Activated naive CD8-positive, alpha-beta T cell (primary cell): Measurements from ENCODE around the gene TTLL8.
"Not testable (repeated sequence)": the region's sequence is repeated elsewhere in the genome, so short reads cannot be mapped to it uniquely, and the experiment has no call there.

Source experiments
- H3K27ac Mint-ChIP-seq: one replicate; pipeline ENCODE4 v1.8.0; 2021; ENCODE audit warnings: mixed read lengths
- H3K27me3 Mint-ChIP-seq: one replicate; pipeline ENCODE4 v1.8.0; 2021; ENCODE audit warnings: mixed read lengths
- H3K36me3 Mint-ChIP-seq: one replicate; pipeline ENCODE4 v1.8.0; 2021; ENCODE audit warnings: mixed read lengths
- H3K4me1 Mint-ChIP-seq: one replicate; pipeline ENCODE4 v1.8.0; 2021; ENCODE audit warnings: low read depth, mixed read lengths
- H3K4me3 Mint-ChIP-seq: one replicate; pipeline ENCODE4 v1.8.0; 2021; ENCODE audit warnings: mild to moderate bottlenecking, mixed read lengths
- H3K9me3 Mint-ChIP-seq: one replicate; pipeline ENCODE4 v1.8.0; 2021; ENCODE audit warnings: low read depth, mixed read lengths

TTLL8 gene

DNA sequence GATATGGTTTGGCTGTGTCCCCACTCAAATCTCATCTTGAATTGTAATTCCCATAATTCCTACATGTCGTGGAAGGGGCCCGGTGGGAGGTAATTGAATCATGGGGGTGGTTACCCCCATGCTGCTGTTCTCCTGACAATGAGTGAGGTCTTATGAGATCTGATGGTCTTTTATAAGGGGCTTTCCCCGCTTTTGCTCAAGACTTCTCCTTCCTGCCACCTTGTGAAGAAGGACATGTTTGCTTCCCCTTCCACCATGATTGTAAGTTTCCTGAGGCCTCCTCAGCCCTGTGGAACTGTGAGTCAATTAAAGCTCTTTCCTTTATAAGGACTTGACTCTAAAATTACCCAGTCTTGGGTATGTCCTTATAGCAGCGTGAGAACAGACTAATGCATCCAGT is 28.9 kb upstream of the TTLL8 start:
- H3K36me3 Mint-ChIP-seq, H3K4me3 Mint-ChIP-seq, H3K27ac Mint-ChIP-seq, H3K9me3 Mint-ChIP-seq, H3K27me3 Mint-ChIP-seq, H3K4me1 Mint-ChIP-seq: not testable (repeated sequence)

DNA sequence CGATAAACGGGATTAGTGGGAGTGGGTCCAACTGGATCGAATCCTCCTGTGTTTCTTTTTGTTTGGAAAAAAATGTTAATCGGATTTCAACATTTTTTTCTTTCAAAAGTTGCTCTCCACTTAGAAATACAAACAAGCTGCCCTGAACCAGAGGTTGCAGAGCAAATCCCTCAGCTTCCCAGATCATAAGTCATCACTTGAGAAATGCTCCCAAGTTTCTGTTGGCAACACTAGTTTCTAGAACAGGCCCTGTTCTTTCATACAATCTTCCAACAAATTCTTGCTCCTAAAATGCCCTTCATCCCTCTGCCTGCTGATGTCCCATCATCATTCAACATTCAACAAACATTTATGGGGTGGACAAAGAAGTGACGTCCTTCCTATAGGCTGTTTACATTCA is 28.4 kb upstream of the TTLL8 start:
- H3K4me1 Mint-ChIP-seq, result peaks cover 2% of the 10 kb centered on the region
- H3K27ac Mint-ChIP-seq, result no peak overlapping the region
- peaks cover 7% of the 10 kb centered on the region for H3K27me3 Mint-ChIP-seq
- no peak overlapping the region for H3K4me3 Mint-ChIP-seq
- H3K9me3 Mint-ChIP-seq, result no peaks in the 10 kb centered on the region
- no peaks in the 10 kb centered on the region for H3K36me3 Mint-ChIP-seq

DNA sequence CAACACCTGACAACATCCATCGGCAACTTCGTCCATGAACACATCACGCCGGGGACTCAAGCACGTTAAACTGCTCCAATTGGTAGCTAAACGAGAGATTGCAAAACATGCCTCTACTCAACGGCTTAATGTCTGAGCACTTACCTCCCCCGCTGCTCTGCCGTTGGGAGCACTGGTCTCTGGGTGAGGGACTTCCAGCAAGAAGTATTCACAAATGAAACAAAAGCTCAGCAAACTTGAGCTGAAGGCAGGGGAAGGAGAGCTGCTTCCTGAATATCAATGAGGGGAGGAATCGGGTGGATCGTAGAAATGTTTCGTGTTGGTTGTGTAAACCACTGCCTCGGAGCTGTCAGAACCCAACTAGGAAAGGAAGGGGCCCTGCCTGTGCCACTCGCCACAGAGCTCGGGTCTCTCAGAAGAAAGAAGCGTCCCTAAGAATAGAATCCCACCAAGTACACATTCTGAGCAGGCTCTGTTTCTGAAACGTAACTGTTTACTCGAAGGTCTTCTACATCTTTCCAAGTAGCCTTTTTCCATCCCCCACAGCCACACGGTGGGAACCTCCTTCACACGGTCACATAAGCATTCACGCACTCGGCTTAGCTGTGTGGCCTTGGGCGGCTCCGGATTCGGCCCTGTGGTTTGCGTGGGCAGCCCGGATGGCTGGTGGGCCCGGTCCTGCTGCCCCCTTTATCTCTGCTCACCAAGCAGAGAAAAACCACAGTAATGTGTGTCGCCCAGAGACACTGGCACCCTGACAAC is 27.3 kb upstream of the TTLL8 start, which contains the start of gene MLC1:
TSS of gene MLC1 (minus strand) at position 216 of the 762 bp plus-strand sequence. CDS start 524 bp downstream, outside the sequence.
- Mint-ChIP-seq H3K36me3 (no peaks in the 10 kb centered on the region), H3K4me3 (no peak within 1 kb of the TSS), H3K9me3 (no peaks in the 10 kb centered on the region), H3K4me1 (peaks cover 2% of the 10 kb centered on the region), H3K27me3 (peaks cover 7% of the 10 kb centered on the region), H3K27ac (peak within 1 kb of the TSS; percentile 50)

DNA sequence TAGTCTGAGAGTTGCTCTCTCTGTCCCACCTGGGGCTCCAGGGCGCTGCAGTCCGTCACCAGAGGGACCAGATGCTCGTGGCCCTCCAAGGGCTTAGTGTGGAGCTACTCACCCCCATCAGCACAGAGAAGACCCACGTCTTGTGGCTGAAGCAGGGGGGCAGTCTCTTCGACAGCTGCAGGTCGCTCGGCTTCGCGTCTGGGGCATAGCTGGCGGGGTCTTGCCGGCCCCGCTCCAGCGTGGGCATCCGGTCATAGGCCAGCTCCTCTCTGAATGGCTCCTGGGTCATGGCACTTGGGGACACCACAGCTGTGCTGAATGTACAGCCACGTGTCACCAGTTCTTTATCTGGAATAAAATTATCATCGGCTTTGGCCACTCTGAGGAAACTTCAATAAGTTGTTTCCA is 26.5 kb upstream of the TTLL8 start:
- peaks cover 7% of the 10 kb centered on the region for H3K27me3 Mint-ChIP-seq
- peaks cover 2% of the 10 kb centered on the region for H3K4me1 Mint-ChIP-seq
- H3K36me3 Mint-ChIP-seq, result no peaks in the 10 kb centered on the region
- H3K9me3 Mint-ChIP-seq, result no peaks in the 10 kb centered on the region
- H3K27ac Mint-ChIP-seq, result no peak overlapping the region
- H3K4me3 Mint-ChIP-seq, result no peak overlapping the region

DNA sequence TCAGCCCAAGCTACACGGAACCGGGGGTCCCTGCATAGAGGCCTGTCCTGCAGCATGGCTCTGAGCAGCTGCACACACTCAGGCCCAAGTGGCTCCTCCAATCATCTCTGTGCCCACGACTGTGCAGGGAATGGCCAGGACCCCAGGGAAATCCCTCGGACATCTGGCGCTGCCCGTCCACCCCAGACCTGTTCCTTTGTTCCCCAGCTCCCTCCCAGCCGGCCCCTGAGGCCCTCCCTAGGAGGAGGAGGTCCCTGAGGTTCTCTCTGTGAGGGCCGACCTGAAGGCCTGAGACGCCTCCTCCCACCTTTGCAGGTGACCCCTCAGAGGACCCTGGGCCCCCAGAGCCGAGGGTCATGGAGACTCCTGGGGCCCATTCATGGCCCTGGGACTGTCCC is 26.0 kb upstream of the TTLL8 start:
- H3K4me3 Mint-ChIP-seq, result no peak overlapping the region
- H3K27ac Mint-ChIP-seq, result no peak overlapping the region
- H3K27me3 Mint-ChIP-seq, result peaks cover 7% of the 10 kb centered on the region
- H3K9me3 Mint-ChIP-seq, result no peaks in the 10 kb centered on the region
- no peaks in the 10 kb centered on the region for H3K4me1 Mint-ChIP-seq
- H3K36me3 Mint-ChIP-seq, result no peaks in the 10 kb centered on the region

DNA sequence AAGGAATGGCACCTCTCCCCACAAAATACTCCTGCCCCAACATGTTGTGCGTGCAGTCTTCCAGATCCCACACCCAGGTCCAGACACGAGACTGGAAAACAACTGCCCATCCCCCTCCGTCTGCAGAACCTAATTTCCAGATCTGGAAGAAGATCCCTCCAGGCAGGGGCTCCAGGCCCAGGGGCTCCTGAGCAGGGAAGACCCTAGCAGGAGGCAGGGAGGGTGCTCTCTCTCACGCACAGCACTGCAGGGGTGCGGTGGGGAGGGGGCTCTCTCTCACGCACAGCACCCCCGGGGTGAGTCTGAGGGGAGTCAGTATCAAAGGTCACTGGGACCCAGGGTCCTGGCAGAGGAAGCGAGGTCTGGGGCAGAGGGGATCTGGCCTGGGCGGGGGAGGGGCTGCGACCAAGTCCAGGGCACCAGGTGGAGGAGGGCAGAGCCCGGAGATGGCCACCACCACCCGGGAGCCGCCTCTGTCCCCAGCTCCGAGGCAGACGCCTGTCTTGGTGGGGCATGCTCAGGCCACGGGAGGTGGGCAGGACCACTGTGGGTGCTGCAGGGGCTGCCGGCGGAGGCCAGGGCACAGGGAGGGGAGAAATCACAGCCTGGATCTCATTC is 25.5 kb upstream of the TTLL8 start:
- Mint-ChIP-seq H3K9me3 (no peaks in the 10 kb centered on the region), H3K27ac (no peak overlapping the region), H3K27me3 (peaks cover 7% of the 10 kb centered on the region)

DNA sequence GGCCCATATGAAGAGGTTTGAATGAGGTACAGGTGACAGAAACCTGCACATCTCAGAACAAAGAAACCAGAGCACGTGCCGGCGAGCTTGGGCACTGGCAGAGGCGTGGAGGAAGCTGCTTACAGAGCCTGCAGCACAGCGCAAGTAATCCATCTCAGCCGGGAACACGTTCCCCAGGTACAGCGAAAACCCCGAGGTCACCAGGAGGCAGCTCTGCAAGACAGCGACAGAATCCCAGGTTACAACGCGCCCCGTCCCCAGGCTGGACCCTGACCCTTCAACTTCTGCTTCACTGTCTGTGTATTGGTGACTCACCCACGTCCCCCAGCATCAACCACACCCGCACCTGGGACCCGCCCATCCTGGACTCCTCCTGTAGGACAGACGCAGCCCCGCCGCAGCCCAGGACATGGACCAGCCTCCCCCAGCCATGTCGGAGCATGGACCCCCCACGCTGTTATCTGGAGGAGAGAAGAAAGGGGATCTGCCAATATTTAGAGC is 24.9 kb upstream of the TTLL8 start:
- H3K36me3 Mint-ChIP-seq, result no peaks in the 10 kb centered on the region
- no peak overlapping the region for H3K27ac Mint-ChIP-seq
- H3K27me3 Mint-ChIP-seq, result peaks cover 7% of the 10 kb centered on the region

More for the DNA sequence above, 25.5 kb upstream of the TTLL8 start:
- no peaks in the 10 kb centered on the region for H3K4me1 Mint-ChIP-seq
- H3K36me3 Mint-ChIP-seq, result no peaks in the 10 kb centered on the region
- H3K4me3 Mint-ChIP-seq, result no peak overlapping the region

DNA sequence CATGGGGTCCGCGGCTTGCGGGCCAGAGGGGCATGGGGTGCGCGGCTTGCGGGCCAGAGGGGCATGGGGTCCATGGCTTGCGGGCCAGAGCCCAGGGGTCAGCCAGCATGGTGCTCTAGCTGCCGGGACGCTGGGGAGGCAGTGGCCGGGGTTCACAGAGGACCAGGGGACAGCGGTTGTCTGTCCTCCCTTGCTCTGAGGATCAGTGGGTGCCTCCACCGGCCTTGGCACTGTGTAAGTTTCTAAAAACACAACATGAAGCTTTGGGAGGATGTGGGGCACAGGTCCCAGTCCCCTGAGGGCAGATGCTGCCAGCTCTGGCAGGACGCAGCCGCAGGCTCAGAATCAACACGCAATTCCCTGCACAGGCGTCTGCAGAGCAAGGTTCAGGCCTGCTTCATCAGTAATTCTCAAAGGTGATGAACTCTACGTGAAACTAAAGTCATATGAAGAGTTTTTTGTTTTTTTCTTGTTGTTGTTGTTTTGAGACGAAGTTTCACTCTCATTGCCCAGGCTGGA is 24.2 kb upstream of the TTLL8 start:
- H3K4me1 Mint-ChIP-seq, result no peaks in the 10 kb centered on the region
- H3K9me3 Mint-ChIP-seq, result no peaks in the 10 kb centered on the region
- H3K27ac Mint-ChIP-seq, result no peak overlapping the region
- H3K27me3 Mint-ChIP-seq, result peaks cover 3% of the 10 kb centered on the region
- H3K36me3 Mint-ChIP-seq, result no peaks in the 10 kb centered on the region
- H3K4me3 Mint-ChIP-seq, result no peak overlapping the region

More for the DNA sequence above, 24.9 kb upstream of the TTLL8 start:
- no peak overlapping the region for H3K4me3 Mint-ChIP-seq
- H3K9me3 Mint-ChIP-seq, result no peaks in the 10 kb centered on the region
- no peaks in the 10 kb centered on the region for H3K4me1 Mint-ChIP-seq

DNA sequence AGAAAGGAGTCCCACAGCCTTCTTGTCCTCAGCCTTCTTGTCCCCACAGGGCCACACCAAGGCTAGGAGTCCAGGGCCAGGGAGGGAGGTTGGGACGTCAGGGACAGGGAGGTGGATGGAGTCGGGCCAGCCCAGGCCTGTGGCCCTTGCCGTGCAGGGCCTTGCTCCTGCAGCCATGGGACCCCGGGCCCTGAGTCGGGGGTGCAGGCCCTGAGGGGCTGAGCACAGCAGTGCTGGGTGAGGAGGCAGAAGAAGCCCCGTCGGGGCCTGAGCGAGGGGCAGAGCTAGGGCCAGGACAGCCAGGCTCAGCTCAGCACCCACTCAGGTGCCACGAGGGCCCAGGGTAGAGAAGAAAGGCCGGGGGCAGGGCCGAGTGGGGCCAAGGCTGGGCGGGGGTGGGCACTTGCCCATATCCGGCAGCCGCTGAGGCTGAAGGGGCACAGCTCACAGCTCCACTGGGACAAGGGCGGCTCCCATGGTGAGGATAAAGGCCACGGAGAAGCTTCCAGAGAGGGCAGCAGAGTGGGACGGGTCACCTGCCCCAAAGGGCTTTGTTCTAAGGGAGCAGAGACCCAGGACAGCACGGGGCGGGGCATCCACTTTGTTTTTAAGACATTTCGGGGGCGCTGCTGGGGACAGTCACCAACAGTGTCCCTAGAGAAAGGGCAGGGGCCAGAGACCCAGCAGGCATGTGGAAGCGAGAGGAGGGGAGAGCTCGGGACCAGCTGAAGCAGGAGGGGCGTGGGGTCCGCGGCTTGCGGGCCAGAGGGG is 23.5 kb upstream of the TTLL8 start:
- no peak overlapping the region for H3K27ac Mint-ChIP-seq
- H3K36me3 Mint-ChIP-seq, result no peaks in the 10 kb centered on the region
- H3K9me3 Mint-ChIP-seq, result no peaks in the 10 kb centered on the region
- no peaks in the 10 kb centered on the region for H3K4me1 Mint-ChIP-seq
- H3K4me3 Mint-ChIP-seq, result no peak overlapping the region
- no peaks in the 10 kb centered on the region for H3K27me3 Mint-ChIP-seq

DNA sequence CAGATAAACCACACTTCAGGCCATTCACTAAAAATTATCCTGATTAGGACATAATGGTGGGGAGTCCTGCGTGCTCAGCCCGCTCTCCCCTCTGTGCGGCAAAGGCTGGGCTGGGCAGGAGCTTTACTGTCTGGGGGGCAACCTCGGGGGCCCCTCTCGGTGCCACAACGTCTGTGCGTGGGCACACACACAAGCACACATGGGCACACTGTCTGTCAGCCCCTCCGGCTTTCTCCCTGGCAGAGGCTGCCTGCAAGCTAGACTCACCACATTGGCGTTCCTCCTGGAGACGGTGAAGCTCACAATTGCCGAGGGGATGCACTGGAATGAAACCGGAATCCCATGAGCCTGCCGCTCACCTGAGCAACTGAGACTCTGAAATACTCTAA is 22.0 kb upstream of the TTLL8 start:
- no peak overlapping the region for H3K4me3 Mint-ChIP-seq
- no peaks in the 10 kb centered on the region for H3K4me1 Mint-ChIP-seq
- H3K27ac Mint-ChIP-seq, result no peak overlapping the region
- H3K27me3 Mint-ChIP-seq, result no peaks in the 10 kb centered on the region
- H3K9me3 Mint-ChIP-seq, result no peaks in the 10 kb centered on the region
- H3K36me3 Mint-ChIP-seq, result no peaks in the 10 kb centered on the region

DNA sequence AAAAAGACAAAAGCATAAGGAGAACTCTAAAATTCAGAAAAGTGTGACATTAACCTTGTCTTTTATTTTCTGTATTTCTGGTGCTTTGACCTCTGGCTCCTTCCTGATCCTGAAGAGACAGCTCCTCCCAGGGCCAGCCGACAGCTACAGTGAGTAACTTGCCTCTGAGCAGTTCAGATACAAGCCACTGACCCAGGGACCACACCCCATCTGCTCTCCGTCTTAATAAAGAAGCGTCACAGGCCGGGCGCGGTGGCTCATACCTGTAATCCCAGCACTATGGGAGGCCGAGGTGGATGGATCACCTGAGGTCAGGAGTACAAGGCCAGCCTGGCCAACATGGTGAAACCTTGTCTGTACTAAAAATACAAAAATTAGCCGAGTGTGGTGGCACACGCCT is 20.7 kb upstream of the TTLL8 start:
- Mint-ChIP-seq H3K9me3 (no peaks in the 10 kb centered on the region), H3K36me3 (no peaks in the 10 kb centered on the region), H3K27ac (no peak overlapping the region), H3K27me3 (no peaks in the 10 kb centered on the region), H3K4me3 (no peak overlapping the region), H3K4me1 (no peaks in the 10 kb centered on the region)

DNA sequence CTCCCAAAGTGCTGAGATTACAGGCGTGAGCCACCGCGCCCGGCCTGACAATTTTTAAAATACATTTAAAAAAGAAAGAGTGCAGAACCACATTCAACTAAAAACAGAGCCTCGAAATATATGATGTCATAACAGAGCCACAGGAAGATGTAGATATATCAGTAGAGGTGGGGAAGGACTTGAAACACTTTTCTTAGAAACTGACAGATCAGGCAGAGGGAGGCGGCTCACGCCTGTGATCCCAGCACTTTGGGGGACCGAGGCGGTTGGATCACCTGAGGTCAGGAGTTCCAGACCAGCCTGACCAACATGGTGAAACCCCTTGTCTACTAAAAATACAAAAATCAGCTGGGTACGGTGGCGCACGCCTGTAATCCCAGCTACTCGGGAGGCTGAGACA is 20.1 kb upstream of the TTLL8 start:
- Mint-ChIP-seq H3K4me3 (no peak overlapping the region), H3K4me1 (no peaks in the 10 kb centered on the region), H3K27me3 (no peaks in the 10 kb centered on the region), H3K36me3 (no peaks in the 10 kb centered on the region), H3K27ac (no peak overlapping the region), H3K9me3 (no peaks in the 10 kb centered on the region)

DNA sequence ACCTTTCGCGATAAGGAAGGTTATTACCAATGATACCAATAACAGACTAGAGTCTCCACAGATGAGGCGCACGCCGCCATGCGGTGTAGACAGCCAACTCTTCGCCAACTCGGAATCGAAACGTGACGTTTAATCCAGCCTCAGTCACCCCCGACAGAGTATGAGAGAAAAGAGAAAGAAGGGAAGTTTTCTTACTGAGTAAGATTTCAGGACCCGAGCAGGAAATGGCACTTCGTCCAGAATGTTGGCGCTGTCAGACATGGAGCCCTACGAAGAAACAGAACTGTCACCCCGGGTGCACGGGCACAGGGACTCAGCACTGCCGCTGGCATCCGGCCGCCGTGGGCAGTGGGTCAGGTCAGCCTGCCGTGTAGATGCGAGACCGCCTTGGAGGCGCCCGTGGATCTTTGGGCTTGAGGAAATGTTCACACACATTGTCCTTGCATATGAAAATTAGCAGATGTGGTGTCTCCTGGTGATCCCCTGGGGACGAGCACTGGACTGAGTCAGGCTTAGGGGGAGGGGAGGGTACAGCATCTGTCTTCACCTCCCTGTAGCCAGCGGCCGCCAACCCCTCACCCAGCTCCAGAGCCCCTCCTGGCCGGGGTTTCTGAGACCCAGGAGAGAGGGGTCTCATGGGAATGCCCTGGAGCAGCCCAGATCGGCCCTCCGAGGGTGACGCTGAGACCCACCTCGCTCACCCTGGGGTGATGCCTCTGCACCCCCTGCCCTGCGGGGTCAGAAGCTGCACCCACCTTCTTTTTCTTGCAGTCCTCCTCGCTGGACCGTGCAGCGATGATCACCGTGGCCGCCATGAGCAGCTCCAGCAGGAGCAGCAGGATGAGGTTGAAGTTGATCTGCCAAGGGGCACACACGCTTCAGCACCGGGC is 18.8 kb upstream of the TTLL8 start:
- Mint-ChIP-seq H3K4me1 (no peaks in the 10 kb centered on the region), H3K27ac (no peak overlapping the region), H3K9me3 (no peaks in the 10 kb centered on the region), H3K27me3 (no peaks in the 10 kb centered on the region), H3K36me3 (no peaks in the 10 kb centered on the region), H3K4me3 (no peak overlapping the region)
